Measurements from ENCODE around the gene SLC25A29. TPM values are rescaled to one million over a fixed set of nuclear protein-coding genes. Genes with fewer than 3 reads are reported as not detected.
A peak's percentile ranks its signal among the peaks of the same experiment; 100 is the strongest.
"Not testable (repeated sequence)": the region's sequence is repeated elsewhere in the genome, so short reads cannot be mapped to it uniquely, and the experiment has no call there.

SLC25A29 gene
- total RNA-seq, 1 donor: 19.9 TPM

DNA sequence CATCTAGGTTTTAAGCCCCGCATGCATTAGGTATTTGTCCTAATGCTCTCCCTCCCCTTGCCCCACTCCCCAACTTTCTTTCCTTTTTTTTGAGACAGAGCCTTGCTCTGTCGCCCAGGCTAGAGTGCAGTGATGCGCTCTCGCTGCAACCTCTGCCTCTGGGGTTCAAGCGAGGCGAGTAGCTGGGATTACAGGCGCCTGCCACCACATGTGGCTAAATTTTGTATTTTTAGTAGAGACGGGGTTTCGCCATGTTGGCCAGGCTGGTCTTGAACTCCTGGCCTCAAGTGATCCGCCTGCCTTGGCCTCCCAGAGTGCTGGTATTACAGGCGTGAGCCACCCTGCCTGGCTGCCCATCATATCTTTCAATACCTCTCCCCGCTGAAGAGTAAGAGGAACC lies 36.6 kb upstream of the SLC25A29 start:
- not testable (repeated sequence) for DNase-seq (ENCODE audit: insufficient read length, low spot score, missing footprints); H3K27ac ChIP-seq (ENCODE audit: low read depth, low read length); H3K4me1 ChIP-seq (ENCODE audit: insufficient read depth, low read length); H3K9me3 ChIP-seq (ENCODE audit: low read depth, low read length); H4K20me1 ChIP-seq (ENCODE audit: insufficient read depth, low read length); H3K27me3 ChIP-seq (ENCODE audit: insufficient read depth, low read length); H3K4me3 ChIP-seq (ENCODE audit: insufficient read depth, low read length); H3K4me2 ChIP-seq (ENCODE audit: insufficient read depth, low read length); H2AFZ ChIP-seq (ENCODE audit: low read length); H3K79me2 ChIP-seq (ENCODE audit: insufficient read depth, low read length)
- H3K36me3 ChIP-seq (ENCODE audit: insufficient read depth, low read length): peaks cover 49% of the 10 kb centered on the region

DNA sequence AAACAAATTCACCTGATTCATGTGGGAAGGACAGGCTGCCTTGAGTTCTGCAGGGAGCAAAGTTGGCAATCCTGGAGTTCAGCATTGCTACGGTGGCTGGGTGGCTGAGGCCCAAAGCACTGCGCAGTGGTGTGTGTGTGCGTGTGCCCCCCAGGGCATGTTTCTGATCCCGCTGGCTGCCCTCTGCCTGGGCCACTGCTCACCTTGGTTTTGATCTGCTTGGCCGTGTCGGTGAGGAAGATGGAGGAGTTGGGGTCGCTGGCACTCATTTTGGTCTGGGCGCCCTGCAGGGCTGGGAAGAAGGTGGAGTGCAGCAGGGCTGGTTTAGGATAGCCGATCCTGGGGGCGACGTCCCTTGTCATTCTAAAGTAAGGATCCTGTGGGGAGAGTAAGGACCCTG lies 36.0 kb upstream of the SLC25A29 start:
- Histone ChIP-seq H3K27me3 (ENCODE audit: insufficient read depth, low read length) (no peaks in the 10 kb centered on the region), H2AFZ (ENCODE audit: low read length) (no peak overlapping the region), H4K20me1 (ENCODE audit: insufficient read depth, low read length) (no peaks in the 10 kb centered on the region), H3K36me3 (ENCODE audit: insufficient read depth, low read length) (peaks cover 51% of the 10 kb centered on the region), H3K9me3 (ENCODE audit: low read depth, low read length) (no peaks in the 10 kb centered on the region), H3K4me1 (ENCODE audit: insufficient read depth, low read length) (peaks cover 10% of the 10 kb centered on the region), H3K4me3 (ENCODE audit: insufficient read depth, low read length) (no peak overlapping the region), H3K4me2 (ENCODE audit: insufficient read depth, low read length) (no peak overlapping the region), H3K27ac (ENCODE audit: low read depth, low read length) (peak overlapping the region; percentile 80), H3K79me2 (ENCODE audit: insufficient read depth, low read length) (no peaks in the 10 kb centered on the region)
- TF ChIP-seq, protein P1, sequence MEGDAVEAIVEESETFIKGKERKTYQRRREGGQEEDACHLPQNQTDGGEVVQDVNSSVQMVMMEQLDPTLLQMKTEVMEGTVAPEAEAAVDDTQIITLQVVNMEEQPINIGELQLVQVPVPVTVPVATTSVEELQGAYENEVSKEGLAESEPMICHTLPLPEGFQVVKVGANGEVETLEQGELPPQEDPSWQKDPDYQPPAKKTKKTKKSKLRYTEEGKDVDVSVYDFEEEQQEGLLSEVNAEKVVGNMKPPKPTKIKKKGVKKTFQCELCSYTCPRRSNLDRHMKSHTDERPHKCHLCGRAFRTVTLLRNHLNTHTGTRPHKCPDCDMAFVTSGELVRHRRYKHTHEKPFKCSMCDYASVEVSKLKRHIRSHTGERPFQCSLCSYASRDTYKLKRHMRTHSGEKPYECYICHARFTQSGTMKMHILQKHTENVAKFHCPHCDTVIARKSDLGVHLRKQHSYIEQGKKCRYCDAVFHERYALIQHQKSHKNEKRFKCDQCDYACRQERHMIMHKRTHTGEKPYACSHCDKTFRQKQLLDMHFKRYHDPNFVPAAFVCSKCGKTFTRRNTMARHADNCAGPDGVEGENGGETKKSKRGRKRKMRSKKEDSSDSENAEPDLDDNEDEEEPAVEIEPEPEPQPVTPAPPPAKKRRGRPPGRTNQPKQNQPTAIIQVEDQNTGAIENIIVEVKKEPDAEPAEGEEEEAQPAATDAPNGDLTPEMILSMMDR (IDR thresholded peaks at IDR 0.05; ENCODE audit: extremely low read depth, low read depth, low read length): no peak
- DNase-seq (ENCODE audit: insufficient read length, low spot score, missing footprints): no peak

GRCh38 chr14:100341301-100342031 lies 35.2 kb upstream of the SLC25A29 start:
- Histone ChIP-seq H3K4me1 (ENCODE audit: insufficient read depth, low read length) (peaks cover 10% of the 10 kb centered on the region), H2AFZ (ENCODE audit: low read length) (peak overlapping the region; percentile 20), H3K27me3 (ENCODE audit: insufficient read depth, low read length) (no peaks in the 10 kb centered on the region), H4K20me1 (ENCODE audit: insufficient read depth, low read length) (no peaks in the 10 kb centered on the region), H3K36me3 (ENCODE audit: insufficient read depth, low read length) (peaks cover 51% of the 10 kb centered on the region), H3K79me2 (ENCODE audit: insufficient read depth, low read length) (no peaks in the 10 kb centered on the region), H3K4me2 (ENCODE audit: insufficient read depth, low read length) (peak overlapping the region; percentile 41), H3K4me3 (ENCODE audit: insufficient read depth, low read length) (no peak overlapping the region), H3K9me3 (ENCODE audit: low read depth, low read length) (no peaks in the 10 kb centered on the region), H3K27ac (ENCODE audit: low read depth, low read length) (peak overlapping the region; percentile 80)
- peak; percentile 99 for DNase-seq (ENCODE audit: insufficient read length, low spot score, missing footprints)
- TF ChIP-seq, protein P1 (IDR thresholded peaks at IDR 0.05; ENCODE audit: extremely low read depth, low read depth, low read length): no peak

- TF ChIP-seq, protein P1 (IDR thresholded peaks at IDR 0.05; ENCODE audit: extremely low read depth, low read depth, low read length): no peak
- peak; percentile 35 for DNase-seq (ENCODE audit: insufficient read length, low spot score, missing footprints)
- no peaks in the 10 kb centered on the region for H3K27me3 ChIP-seq (ENCODE audit: insufficient read depth, low read length)
- H4K20me1 ChIP-seq (ENCODE audit: insufficient read depth, low read length): no peaks in the 10 kb centered on the region
- H3K4me1 ChIP-seq (ENCODE audit: insufficient read depth, low read length): peaks cover 10% of the 10 kb centered on the region
- H3K36me3 ChIP-seq (ENCODE audit: insufficient read depth, low read length): peaks cover 48% of the 10 kb centered on the region
- no peak overlapping the region for H3K4me3 ChIP-seq (ENCODE audit: insufficient read depth, low read length)
- no peak overlapping the region for H2AFZ ChIP-seq (ENCODE audit: low read length)
- no peaks in the 10 kb centered on the region for H3K9me3 ChIP-seq (ENCODE audit: low read depth, low read length)
- H3K79me2 ChIP-seq (ENCODE audit: insufficient read depth, low read length): no peaks in the 10 kb centered on the region
- H3K27ac ChIP-seq (ENCODE audit: low read depth, low read length): peak overlapping the region; percentile 80
- H3K4me2 ChIP-seq (ENCODE audit: insufficient read depth, low read length): no peak overlapping the region
Measured at GRCh38 chr14:100340423-100340813, 34.2 kb upstream of the SLC25A29 start.

Data from osteoblast (primary cell).